Right ventricle myocardium superior (tissue), 1 donor: Measurements from ENCODE around the gene GLYATL1B. TPM values are rescaled to one million over a fixed set of nuclear protein-coding genes. Genes with fewer than 3 reads are reported as not detected.

Source experiments
- ATAC-seq: fragments of 200-7000 bp; cut with Tn5 transposase; one replicate; pipeline ENCODE4 v1.9.1; 2020; ENCODE audit warnings: mild to moderate bottlenecking; ENCODE audit not compliant: poor library complexity
- DNase-seq: peaks from one replicate; pipeline ENCODE4 v3.0.0-alpha.2; 2020
- intact Hi-C: fragments of 100-400 bp; cut with DNase I; formaldehyde crosslinking; loops from one replicate; pipeline ENCODE4 v1.11.2; 2022
- total RNA-seq: library from RNA; stranded (reverse); fragmentation: NEBNext Ultra II Directional; extraction: Animal tissue kit (Norgen Biotek cat#: 25700); gene quantifications from one replicate; pipeline ENCODE4 v1.2.1, GENCODE V29; 2021
- donor health status: DM: no; HTN: yes; CAD: no; lungs with severe emphysema.

GLYATL1B gene
- total RNA-seq, 1 donor from 2014 or later: not detected

- DNase-seq (no peak), ATAC-seq (no peak)
- intact Hi-C loops: no loop called here
These were observed 55.1 kb downstream of the GLYATL1B start for GRCh38 chr11:59141191-59141590.

- intact Hi-C loops: no loop called here
- ATAC-seq (no peak), DNase-seq (no peak)
These were observed 55.8 kb downstream of the GLYATL1B start for GRCh38 chr11:59141673-59142460.

GRCh38 chr11:59142530-59143507 is 56.7 kb downstream of the GLYATL1B start, which contains the start of gene FAM111A:
TSS of gene FAM111A (plus strand) at chr11:59142856. CDS start at chr11:59148873, 6,017 bp downstream.
- DNase-seq (peak; percentile 94), ATAC-seq (peak; percentile 95)
- intact Hi-C loops: no loop called here

- intact Hi-C loops: no loop called here
- ATAC-seq: no peak
- no peak for DNase-seq
These were observed 58.0 kb downstream of the GLYATL1B start for GRCh38 chr11:59144096-59144495.

Other genes with a start within 250 kb of the GLYATL1B start
- not detected for gene GLYATL2, start 241.6 kb upstream of the GLYATL1B start, total RNA-seq
- gene GLYATL1, start 146.8 kb upstream of the GLYATL1B start, total RNA-seq: not detected
- gene FAM111B, start 20.9 kb downstream of the GLYATL1B start, total RNA-seq: 1.0 TPM
- gene FAM111A, start 56.5 kb downstream of the GLYATL1B start, total RNA-seq: 8.8 TPM
- gene DTX4, start 85.8 kb downstream of the GLYATL1B start, total RNA-seq: 1.7 TPM
- 13.8 TPM for gene MPEG1, start 126.6 kb downstream of the GLYATL1B start, total RNA-seq